SH-SY5Y (cell line): ENCODE results near the gene CHD2.

Experiments used
- GATA2 ChIP-seq: IDR thresholded peaks from 2 replicates; pipeline ENCODE4 v1.6.1; 2011; ENCODE audit warnings: mild to moderate bottlenecking, low read depth, low read length
- GATA3 ChIP-seq: IDR thresholded peaks from 2 replicates; pipeline ENCODE4 v1.6.1; 2011; ENCODE audit warnings: low read depth, mild to moderate bottlenecking, low read length, moderate library complexity

Gene CHD2

GRCh38 chr15:92898988-92899582 is 1.0 kb upstream of the CHD2 start:
- TF ChIP-seq GATA3 (no peak), GATA2 (no peak)

- TF ChIP-seq GATA3 (no peak), GATA2 (no peak)
These were observed 550 bp upstream of the CHD2 start for GRCh38 chr15:92899601-92899947.

- TF ChIP-seq GATA2, result no peak
- no peak for TF ChIP-seq GATA3
These were observed 577 bp downstream of the CHD2 start for GRCh38 chr15:92900731-92901071.

GRCh38 chr15:92901072-92901761 is 1.1 kb downstream of the CHD2 start:
- TF ChIP-seq GATA2 (no peak), GATA3 (no peak)

- TF ChIP-seq GATA3, result no peak
- TF ChIP-seq GATA2, result no peak
These were observed 1.9 kb downstream of the CHD2 start for GRCh38 chr15:92901995-92902394.

- no peak for TF ChIP-seq GATA3
- TF ChIP-seq GATA2, result no peak
These were observed 2.8 kb downstream of the CHD2 start for GRCh38 chr15:92902737-92903593.

GRCh38 chr15:92903631-92903965 is 3.5 kb downstream of the CHD2 start:
- TF ChIP-seq GATA3 (no peak), GATA2 (no peak)

GRCh38 chr15:92903966-92904721 is 4.0 kb downstream of the CHD2 start:
- no peak for TF ChIP-seq GATA3
- TF ChIP-seq GATA2, result no peak

- TF ChIP-seq GATA2 (no peak), GATA3 (no peak)
These were observed 4.8 kb downstream of the CHD2 start for GRCh38 chr15:92904722-92905571.

GRCh38 chr15:92906020-92906419 is 5.9 kb downstream of the CHD2 start:
- TF ChIP-seq GATA3 (no peak), GATA2 (no peak)

- no peak for TF ChIP-seq GATA3
- TF ChIP-seq GATA2, result no peak
These were observed 6.5 kb downstream of the CHD2 start for GRCh38 chr15:92906563-92907081.

- TF ChIP-seq GATA3 (no peak), GATA2 (no peak)
These were observed 7.1 kb downstream of the CHD2 start for GRCh38 chr15:92907229-92907628.
